Stimulated activated CD4-positive, alpha-beta T cell treated with anti-CD3 and anti-CD28 coated beads, Interleukin-12 subunit alpha, Interleukin-12 subunit beta, amount 100 ng/mL, for 24 hours (primary cell): ENCODE measurements around the gene WNT9A.

Experiments used
- DNase-seq, 2 experiments: peaks; one replicate each; pipeline ENCODE4 v3.0.0-alpha.2; 2020; ENCODE audit warnings: low read depth in 2 of 2

Gene WNT9A

GRCh38 chr1:227924168-227924832 lies 23.4 kb downstream of the WNT9A start:
- no peak for DNase-seq

- no peak for DNase-seq
Measured at GRCh38 chr1:227923353-227924167, 24.2 kb downstream of the WNT9A start.

- DNase-seq = no peak
Measured at GRCh38 chr1:227922501-227923352, 25.0 kb downstream of the WNT9A start.

- no peak for DNase-seq
Measured at GRCh38 chr1:227921461-227922185, 26.1 kb downstream of the WNT9A start.

- DNase-seq = no peak
Measured at GRCh38 chr1:227920896-227921295, 26.8 kb downstream of the WNT9A start.

- no peak for DNase-seq
Measured at GRCh38 chr1:227920426-227920825, 27.3 kb downstream of the WNT9A start.

- DNase-seq = no peak
Measured at GRCh38 chr1:227919906-227920305, 27.8 kb downstream of the WNT9A start.

GRCh38 chr1:227918736-227919135 lies 29.0 kb downstream of the WNT9A start:
- DNase-seq = no peak

GRCh38 chr1:227918083-227918700 lies 29.5 kb downstream of the WNT9A start:
- no peak for DNase-seq

- DNase-seq = no peak
Measured at GRCh38 chr1:227917081-227917950, 30.4 kb downstream of the WNT9A start.

GRCh38 chr1:227916655-227917054 lies 31.1 kb downstream of the WNT9A start:
- no peak for DNase-seq

GRCh38 chr1:227915564-227916553 lies 31.9 kb downstream of the WNT9A start:
- DNase-seq = no peak

GRCh38 chr1:227914801-227915563 lies 32.8 kb downstream of the WNT9A start:
- no peak for DNase-seq

- DNase-seq = no peak
Measured at GRCh38 chr1:227913764-227914721, 33.7 kb downstream of the WNT9A start.

- no peak for DNase-seq
Measured at GRCh38 chr1:227913396-227913763, 34.4 kb downstream of the WNT9A start.

- no peak for DNase-seq
Measured at GRCh38 chr1:227912866-227913265, 34.9 kb downstream of the WNT9A start.

- no peak for DNase-seq
Measured at GRCh38 chr1:227911376-227911775, 36.4 kb downstream of the WNT9A start.
